Measurements from ENCODE around the gene MYH11. TPM values are rescaled to one million over a fixed set of nuclear protein-coding genes. Genes with fewer than 3 reads are reported as not detected.
A peak's percentile ranks its signal among the peaks of the same experiment; 100 is the strongest.

The MYH11 gene
- total and polyA plus RNA-seq, 2 of the 13 experiments (the other 11 are each of a cell fraction or from before 2014, with no cell fraction given) = not detected

GRCh38 chr16:15682105-15682570, 174.7 kb downstream of the MYH11 start (continued):
- TF ChIP-seq HMGXB3 (CRISPR knock-in tag; IDR thresholded peaks at IDR 0.05; ENCODE audit: borderline replicate concordance) (0 out of 2 replicates have a peak, but pooled peaks have one; percentile 32), SRY (CRISPR knock-in tag; IDR thresholded peaks at IDR 0.05) (no peak), XRCC5 (optimal IDR thresholded peaks at IDR 0.05; ENCODE audit: low read length) (peak; percentile 75), ZNF549 (CRISPR knock-in tag; IDR thresholded peaks at IDR 0.05) (no peak), SP5 (CRISPR knock-in tag; IDR thresholded peaks at IDR 0.05; ENCODE audit: borderline replicate concordance, low read depth) (no peak), DZIP1 (CRISPR knock-in tag; IDR thresholded peaks at IDR 0.05) (no peak), ZNF784 (CRISPR knock-in tag; IDR thresholded peaks at IDR 0.05; ENCODE audit: borderline replicate concordance) (0 out of 2 replicates have a peak, but pooled peaks have one; percentile 20), ARID4A (CRISPR knock-in tag; IDR thresholded peaks at IDR 0.05; ENCODE audit: borderline replicate concordance) (no peak; the same call in 1 of the 2 replicates), ERF (CRISPR knock-in tag; IDR thresholded peaks at IDR 0.05) (no peak), ASH2L (IDR thresholded peaks at IDR 0.05; ENCODE audit: insufficient read length, low read depth, low read length) (peak; percentile 41), ZNF460 (CRISPR knock-in tag; IDR thresholded peaks at IDR 0.05; ENCODE audit: borderline replicate concordance) (no peak), PCBP2 (optimal IDR thresholded peaks at IDR 0.05; ENCODE audit: low read depth, low read length, poor library complexity, severe bottlenecking) (no peak), RFX1 (IDR thresholded peaks at IDR 0.05) (0 out of 2 replicates have a peak, but pooled peaks have one; percentile 25), HOXD1 (CRISPR knock-in tag; IDR thresholded peaks at IDR 0.05) (no peak), RNF219 (CRISPR knock-in tag; IDR thresholded peaks at IDR 0.05) (no peak; the same call in 1 of the 2 replicates)

Data from HepG2 (cell line).